PC-9 (cell line): Measurements from ENCODE around the gene ADARB2. TPM values are rescaled to one million over a fixed set of nuclear protein-coding genes. Genes with fewer than 3 reads are reported as not detected.

Source experiments
- BruUV-seq: library from RNA; stranded (reverse); fragments of 400-500 nt; replicated peaks from 2 replicates; lab custom pipeline; 2021; lab: Mats Ljungman, UMichigan
- CTCF ChIA-PET: fragments of 300-600 bp; sonication (Branson Sonifier 250); formaldehyde crosslinking; loops from one replicate; lab custom pipeline; 2022; ENCODE audit warnings: antibody characterized with exemption; lab: Charles Lee
- POLR2A ChIA-PET: fragments of 300-600 bp; sonication (Branson Sonifier 250); formaldehyde crosslinking; loops from one replicate; lab custom pipeline; 2022; ENCODE audit warnings: antibody characterized with exemption; ENCODE audit not compliant: unreplicated experiment; lab: Charles Lee
- DNase-seq, 2 experiments: peaks; one replicate each; pipeline versions ENCODE4 v3.0.0 to v3.0.0-alpha.2; 2015 to 2022; ENCODE audit warnings: mixed read lengths in 1 of 2
- H2AFZ ChIP-seq: fragments of 200-600 bp; sonication (generic); 2 replicates; pipeline ENCODE4 v1.8.1; 2017; ENCODE audit warnings: antibody characterized with exemption
- H3F3A ChIP-seq: fragments of 200-600 bp; sonication (generic); 2 replicates; pipeline ENCODE4 v1.8.1; 2017; ENCODE audit warnings: antibody characterized with exemption, mild to moderate bottlenecking, low read depth; ENCODE audit not compliant: insufficient read depth
- H3K27ac ChIP-seq: fragments of 200-600 bp; sonication (generic); 2 replicates; pipeline ENCODE4 v1.6.1; 2016; ENCODE audit warnings: mixed run types
- H3K27me3 ChIP-seq: fragments of 200-600 bp; sonication (generic); 2 replicates; pipeline ENCODE4 v1.6.1; 2016; ENCODE audit warnings: low read depth, mixed run types; ENCODE audit not compliant: insufficient read depth
- H3K36me3 ChIP-seq: fragments of 200-600 bp; sonication (generic); 2 replicates; pipeline ENCODE4 v1.6.1; 2016; ENCODE audit warnings: low read depth, mixed run types
- H3K4me1 ChIP-seq: fragments of 200-600 bp; sonication (generic); replicated peaks from 2 replicates; pipeline ENCODE4 v1.6.1; 2016; ENCODE audit warnings: mixed run types; ENCODE audit not compliant: insufficient read depth
- H3K4me2 ChIP-seq: fragments of 200-600 bp; sonication (generic); 2 replicates; pipeline ENCODE4 v1.6.1; 2017; ENCODE audit warnings: mixed run types
- H3K4me3 ChIP-seq: fragments of 200-600 bp; sonication (generic); 2 replicates; pipeline ENCODE4 v1.6.1; 2016; ENCODE audit warnings: mixed run types
- H3K79me2 ChIP-seq: fragments of 200-600 bp; sonication (generic); 2 replicates; pipeline ENCODE4 v1.6.1; 2017; ENCODE audit warnings: low read depth, mixed run types
- H3K9me2 ChIP-seq: fragments of 200-600 bp; sonication (generic); 2 replicates; pipeline ENCODE4 v1.8.1; 2017; ENCODE audit warnings: mild to moderate bottlenecking; ENCODE audit not compliant: insufficient read depth
- H3K9me3 ChIP-seq: fragments of 200-600 bp; sonication (generic); 2 replicates; pipeline ENCODE4 v1.8.1; 2016; ENCODE audit warnings: low read depth; ENCODE audit not compliant: insufficient read depth
- H4K20me1 ChIP-seq: fragments of 200-600 bp; sonication (generic); 2 replicates; pipeline ENCODE4 v1.8.1; 2017; ENCODE audit not compliant: insufficient read depth
- EZH2 ChIP-seq: fragments of 200-600 bp; sonication (generic); IDR thresholded peaks from 2 replicates; pipeline ENCODE4 v1.8.0; 2017; ENCODE audit warnings: antibody characterized with exemption, low read depth
- intact Hi-C: fragments of 100-400 bp; cut with micrococcal nuclease; formaldehyde crosslinking; loops from one replicate; pipeline ENCODE4 v1.10.0; 2022; ENCODE audit not compliant: unreplicated experiment
- total RNA-seq: library from RNA; stranded (reverse); gene quantifications from 2 replicates; pipeline ENCODE4 v1.2.3, GENCODE V29; 2021
- TF ChIP-seq, protein P1 (sequence below): fragments of 200-600 bp; sonication (generic); conservative IDR thresholded peaks from 2 replicates; pipeline ENCODE4 v1.6.1; 2017; ENCODE audit warnings: mixed run types, antibody characterized with exemption, mild to moderate bottlenecking, moderate library complexity

The ADARB2 gene
- total RNA-seq, 1 experiment from 2014 or later, result not detected

GRCh38 chr10:1335642-1336041, 401.7 kb downstream of the ADARB2 start:
- H3K79me2 ChIP-seq, result no peaks in the 10 kb centered on the region
- no peak for TF ChIP-seq EZH2
- TF ChIP-seq, protein P1, sequence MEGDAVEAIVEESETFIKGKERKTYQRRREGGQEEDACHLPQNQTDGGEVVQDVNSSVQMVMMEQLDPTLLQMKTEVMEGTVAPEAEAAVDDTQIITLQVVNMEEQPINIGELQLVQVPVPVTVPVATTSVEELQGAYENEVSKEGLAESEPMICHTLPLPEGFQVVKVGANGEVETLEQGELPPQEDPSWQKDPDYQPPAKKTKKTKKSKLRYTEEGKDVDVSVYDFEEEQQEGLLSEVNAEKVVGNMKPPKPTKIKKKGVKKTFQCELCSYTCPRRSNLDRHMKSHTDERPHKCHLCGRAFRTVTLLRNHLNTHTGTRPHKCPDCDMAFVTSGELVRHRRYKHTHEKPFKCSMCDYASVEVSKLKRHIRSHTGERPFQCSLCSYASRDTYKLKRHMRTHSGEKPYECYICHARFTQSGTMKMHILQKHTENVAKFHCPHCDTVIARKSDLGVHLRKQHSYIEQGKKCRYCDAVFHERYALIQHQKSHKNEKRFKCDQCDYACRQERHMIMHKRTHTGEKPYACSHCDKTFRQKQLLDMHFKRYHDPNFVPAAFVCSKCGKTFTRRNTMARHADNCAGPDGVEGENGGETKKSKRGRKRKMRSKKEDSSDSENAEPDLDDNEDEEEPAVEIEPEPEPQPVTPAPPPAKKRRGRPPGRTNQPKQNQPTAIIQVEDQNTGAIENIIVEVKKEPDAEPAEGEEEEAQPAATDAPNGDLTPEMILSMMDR, result no peak
- intact Hi-C loops, result no loop called here
- no peaks in the 10 kb centered on the region for H3F3A ChIP-seq
- no peaks in the 10 kb centered on the region for H3K4me1 ChIP-seq
- BruUV-seq, result no TSS peak
- no peak overlapping the region for H2AFZ ChIP-seq
- POLR2A ChIA-PET, result no interaction called here
- H3K4me3 ChIP-seq, result no peak overlapping the region
- peaks cover 34% of the 10 kb centered on the region for H3K27me3 ChIP-seq
- H3K27ac ChIP-seq, result no peak overlapping the region
- H4K20me1 ChIP-seq, result no peaks in the 10 kb centered on the region
- no peaks in the 10 kb centered on the region for H3K36me3 ChIP-seq
- H3K9me2 ChIP-seq, result no peaks in the 10 kb centered on the region
- no peak for DNase-seq
- CTCF ChIA-PET, result no interaction called here
- H3K4me2 ChIP-seq, result no peak overlapping the region
- H3K9me3 ChIP-seq, result no peaks in the 10 kb centered on the region

DNA sequence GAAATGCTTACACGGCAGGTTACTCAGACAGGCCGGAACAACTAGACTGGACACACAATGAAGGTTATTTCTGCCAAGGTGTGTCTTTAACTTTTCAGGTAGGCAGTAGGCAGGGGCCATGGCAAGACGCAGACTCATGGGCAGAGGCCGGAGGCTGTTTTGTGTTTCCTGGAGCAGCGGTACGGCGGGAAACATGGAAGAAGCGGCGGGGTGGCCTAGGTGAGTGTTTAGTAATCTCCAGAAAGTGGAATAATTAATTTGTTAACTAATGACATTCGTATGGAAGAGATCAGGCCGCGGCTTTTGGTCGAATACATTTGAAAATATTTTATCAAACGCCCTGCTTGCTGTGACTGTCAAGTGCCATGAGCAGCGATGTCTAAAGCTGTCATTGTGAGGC, 403.3 kb downstream of the ADARB2 start:
- no peaks in the 10 kb centered on the region for H3K9me3 ChIP-seq
- no peaks in the 10 kb centered on the region for H3K79me2 ChIP-seq
- no peaks in the 10 kb centered on the region for H4K20me1 ChIP-seq
- H3K4me1 ChIP-seq, result no peaks in the 10 kb centered on the region
- ChIA-PET CTCF (no interaction called here), POLR2A (no interaction called here)
- no peak overlapping the region for H3K4me2 ChIP-seq
- H3K27me3 ChIP-seq, result peaks cover 40% of the 10 kb centered on the region
- no peaks in the 10 kb centered on the region for H3F3A ChIP-seq
- intact Hi-C loops, result loop anchor here (1.0 kb wide), 1 partner anchor 26 kb away; no protein-coding TSS in a partner anchor
- H3K27ac ChIP-seq, result no peak overlapping the region
- H3K4me3 ChIP-seq, result no peak overlapping the region
- H2AFZ ChIP-seq, result no peak overlapping the region
- H3K36me3 ChIP-seq, result no peaks in the 10 kb centered on the region
- no TSS peak for BruUV-seq
- no peak for DNase-seq
- H3K9me2 ChIP-seq, result no peaks in the 10 kb centered on the region
- no peak for TF ChIP-seq EZH2
- TF ChIP-seq, protein P1, result no peak

GRCh38 chr10:1331560-1331959, 405.8 kb downstream of the ADARB2 start:
- Histone ChIP-seq H3K27ac (no peak overlapping the region), H3K36me3 (no peaks in the 10 kb centered on the region), H4K20me1 (no peaks in the 10 kb centered on the region), H3K9me3 (no peaks in the 10 kb centered on the region), H2AFZ (no peak overlapping the region), H3K9me2 (no peaks in the 10 kb centered on the region), H3F3A (no peaks in the 10 kb centered on the region), H3K79me2 (no peaks in the 10 kb centered on the region), H3K4me2 (no peak overlapping the region), H3K4me3 (no peak overlapping the region), H3K4me1 (no peaks in the 10 kb centered on the region), H3K27me3 (peaks cover 30% of the 10 kb centered on the region)
- TF ChIP-seq, protein P1, result no peak
- TF ChIP-seq EZH2, result no peak
- no TSS peak for BruUV-seq
- no peak for DNase-seq
- ChIA-PET POLR2A (no interaction called here), CTCF (no interaction called here)
- intact Hi-C loops, result no loop called here
